Sigmoid colon (tissue), 4 donors: ENCODE measurements around the gene ATXN10.

Source experiments
- CTCF ChIP-seq, 4 experiments: fragments of 450-650 bp in 3 of 4; fragments of 200-600 bp in 1 of 4; IDR thresholded peaks; one replicate each; pipeline ENCODE4 v1.5.1; 2016 to 2019; ENCODE audit warnings: antibody characterized with exemption in 4 of 4, mild to moderate bottlenecking in 3 of 4, moderate library complexity in 2 of 4
- EP300 ChIP-seq, 4 donors: sonication (generic); formaldehyde crosslinking; IDR thresholded peaks; one replicate each; pipeline ENCODE4 v1.6.1; 2017; ENCODE audit warnings: antibody characterized with exemption in 4 of 4
- POLR2A ChIP-seq, 2 donors: fragments of 450-650 bp; IDR thresholded peaks; one replicate each; pipeline ENCODE4 v1.6.1; 2016; ENCODE audit warnings: antibody characterized with exemption in 2 of 2, mild to moderate bottlenecking in 2 of 2, moderate library complexity in 2 of 2
- POLR2AphosphoS5 ChIP-seq, 4 donors: sonication (generic); formaldehyde crosslinking; IDR thresholded peaks; one replicate each; pipeline ENCODE4 v1.6.1; 2017; ENCODE audit warnings: antibody characterized with exemption in 4 of 4

GRCh38 chr22:45762545-45763235 is 91.1 kb downstream of the ATXN10 start:
- TF ChIP-seq CTCF (IDR thresholded peaks at IDR 0.05), result no peak
- no peak for TF ChIP-seq POLR2A (IDR thresholded peaks at IDR 0.05)
- no peak for TF ChIP-seq POLR2AphosphoS5 (IDR thresholded peaks at IDR 0.05)
- no peak for TF ChIP-seq EP300 (IDR thresholded peaks at IDR 0.05)
